ENCODE data around the gene ROBO2.

Gene ROBO2

GRCh38 chr3:77427528-77427927, 387.6 kb downstream of the ROBO2 start:
- TF ChIP-seq, protein P1, sequence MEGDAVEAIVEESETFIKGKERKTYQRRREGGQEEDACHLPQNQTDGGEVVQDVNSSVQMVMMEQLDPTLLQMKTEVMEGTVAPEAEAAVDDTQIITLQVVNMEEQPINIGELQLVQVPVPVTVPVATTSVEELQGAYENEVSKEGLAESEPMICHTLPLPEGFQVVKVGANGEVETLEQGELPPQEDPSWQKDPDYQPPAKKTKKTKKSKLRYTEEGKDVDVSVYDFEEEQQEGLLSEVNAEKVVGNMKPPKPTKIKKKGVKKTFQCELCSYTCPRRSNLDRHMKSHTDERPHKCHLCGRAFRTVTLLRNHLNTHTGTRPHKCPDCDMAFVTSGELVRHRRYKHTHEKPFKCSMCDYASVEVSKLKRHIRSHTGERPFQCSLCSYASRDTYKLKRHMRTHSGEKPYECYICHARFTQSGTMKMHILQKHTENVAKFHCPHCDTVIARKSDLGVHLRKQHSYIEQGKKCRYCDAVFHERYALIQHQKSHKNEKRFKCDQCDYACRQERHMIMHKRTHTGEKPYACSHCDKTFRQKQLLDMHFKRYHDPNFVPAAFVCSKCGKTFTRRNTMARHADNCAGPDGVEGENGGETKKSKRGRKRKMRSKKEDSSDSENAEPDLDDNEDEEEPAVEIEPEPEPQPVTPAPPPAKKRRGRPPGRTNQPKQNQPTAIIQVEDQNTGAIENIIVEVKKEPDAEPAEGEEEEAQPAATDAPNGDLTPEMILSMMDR (IDR thresholded peaks at IDR 0.05) = no peak
- TF ChIP-seq ZFX (IDR thresholded peaks at IDR 0.05; ENCODE audit: borderline replicate concordance) = no peak
- H3K27ac ChIP-seq = no peak overlapping the region

- TF ChIP-seq, protein P1 (IDR thresholded peaks at IDR 0.05) = no peak
- no peak for TF ChIP-seq ZFX (IDR thresholded peaks at IDR 0.05; ENCODE audit: borderline replicate concordance)
- H3K27ac ChIP-seq = no peak overlapping the region
Measured at GRCh38 chr3:77436908-77437307, 397.0 kb downstream of the ROBO2 start.

DNA sequence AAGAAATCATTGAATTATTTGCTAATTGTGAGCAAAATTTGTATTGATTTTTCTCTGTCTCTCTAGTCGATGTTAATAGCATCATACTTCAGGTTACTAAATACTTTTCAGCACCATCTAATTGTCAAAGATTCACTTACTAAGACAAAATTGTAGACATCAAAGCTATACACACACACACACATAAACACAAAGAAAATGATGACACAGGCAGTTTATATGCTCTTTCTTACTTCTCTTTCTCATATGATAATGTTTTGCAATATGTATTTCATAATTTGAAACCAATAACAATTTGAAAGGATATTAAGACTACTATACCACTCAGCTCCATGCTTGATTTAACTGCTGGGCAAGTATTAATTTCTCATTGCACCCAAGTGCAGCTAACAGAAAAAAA, 406.2 kb downstream of the ROBO2 start:
- no peak overlapping the region for H3K27ac ChIP-seq
- no peak for TF ChIP-seq ZFX (IDR thresholded peaks at IDR 0.05; ENCODE audit: borderline replicate concordance)
- TF ChIP-seq, protein P1 (IDR thresholded peaks at IDR 0.05) = no peak

DNA sequence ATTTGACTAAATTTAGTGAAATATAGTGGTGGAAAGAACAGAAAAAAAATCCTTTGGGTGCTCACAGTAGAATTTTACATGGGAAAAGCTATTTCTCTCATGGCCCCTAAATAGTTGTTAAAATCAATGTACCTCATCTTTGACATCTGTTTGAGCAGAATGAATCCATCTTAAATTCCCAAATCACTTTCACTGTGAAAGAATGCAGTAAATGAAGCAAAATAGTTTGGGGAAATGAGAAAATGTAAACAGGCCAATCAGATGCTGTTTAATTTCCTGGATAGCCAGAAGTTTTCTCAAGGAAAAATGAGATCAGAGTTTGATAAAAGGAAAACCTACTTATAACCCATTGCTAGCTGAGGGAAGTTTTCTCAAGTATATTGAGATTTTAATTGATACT, 406.9 kb downstream of the ROBO2 start:
- TF ChIP-seq, protein P1 (IDR thresholded peaks at IDR 0.05) = no peak
- no peak for TF ChIP-seq ZFX (IDR thresholded peaks at IDR 0.05; ENCODE audit: borderline replicate concordance)

DNA sequence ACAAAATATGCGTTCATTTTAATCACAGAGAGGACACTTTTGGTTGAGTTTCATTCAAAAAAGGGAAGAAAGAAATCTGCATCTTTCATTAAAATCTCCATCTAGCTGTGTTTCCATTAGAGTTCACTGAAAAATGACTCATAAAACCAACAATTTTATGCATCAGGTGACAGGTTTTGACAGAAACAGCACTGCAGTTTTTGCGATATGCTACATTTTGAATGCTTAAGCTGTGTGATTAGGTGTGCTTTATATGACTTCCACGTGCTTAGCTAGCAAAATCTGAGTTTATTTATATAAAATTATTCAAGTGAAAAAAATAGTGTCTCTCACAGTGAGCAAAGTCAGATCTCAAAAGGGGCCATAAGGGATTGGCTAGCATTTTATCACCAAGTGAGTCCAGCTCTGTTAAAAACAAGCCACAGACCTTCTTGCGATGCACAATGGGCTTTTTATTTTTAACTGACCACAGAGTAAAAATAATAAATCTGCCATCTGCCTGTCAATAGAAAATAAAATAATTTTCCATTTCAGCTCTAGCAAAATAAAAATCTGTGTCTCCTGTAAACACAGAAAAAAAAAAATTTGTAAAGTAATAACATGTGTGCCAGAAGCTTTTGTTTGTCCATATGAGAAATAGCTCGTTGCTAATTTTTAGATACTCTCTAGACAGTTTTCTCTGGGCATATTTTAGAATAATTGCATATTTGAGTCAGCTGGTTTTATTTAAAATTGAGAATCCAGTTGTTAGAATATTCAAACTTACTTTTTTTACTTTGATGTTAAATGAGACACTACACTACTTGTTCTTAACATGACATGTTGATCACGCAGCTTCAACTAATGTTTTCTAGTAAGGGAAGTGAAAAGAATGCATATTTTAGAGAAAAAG, 409.8 kb downstream of the ROBO2 start:
- H3K27ac ChIP-seq = no peak overlapping the region
- TF ChIP-seq, protein P1 (IDR thresholded peaks at IDR 0.05) = no peak
- TF ChIP-seq ZFX (IDR thresholded peaks at IDR 0.05; ENCODE audit: borderline replicate concordance) = no peak

More for the DNA sequence above, 406.9 kb downstream of the ROBO2 start:
- H3K27ac ChIP-seq = no peak overlapping the region

DNA sequence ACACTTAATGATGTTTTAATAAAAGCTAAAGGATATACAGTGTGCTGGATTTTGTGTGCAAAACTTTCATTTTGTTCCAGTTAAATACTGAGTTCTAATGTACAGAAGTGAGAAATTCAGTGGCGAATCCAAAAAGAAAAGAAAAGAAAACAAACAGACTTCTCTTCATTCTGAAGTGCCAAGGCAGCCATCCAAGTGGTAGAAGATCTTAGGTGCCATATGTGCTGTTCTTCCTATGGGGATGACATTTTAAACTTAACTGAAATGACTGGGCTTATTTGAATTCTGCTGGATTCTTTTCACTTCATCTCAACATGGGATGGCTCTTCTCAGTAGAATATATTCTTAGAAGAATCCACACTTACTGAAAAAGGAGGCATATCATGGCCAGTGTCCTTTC, 416.5 kb downstream of the ROBO2 start:
- no peak overlapping the region for H3K27ac ChIP-seq
- TF ChIP-seq ZFX (IDR thresholded peaks at IDR 0.05; ENCODE audit: borderline replicate concordance) = no peak
- TF ChIP-seq, protein P1 (IDR thresholded peaks at IDR 0.05) = no peak

DNA sequence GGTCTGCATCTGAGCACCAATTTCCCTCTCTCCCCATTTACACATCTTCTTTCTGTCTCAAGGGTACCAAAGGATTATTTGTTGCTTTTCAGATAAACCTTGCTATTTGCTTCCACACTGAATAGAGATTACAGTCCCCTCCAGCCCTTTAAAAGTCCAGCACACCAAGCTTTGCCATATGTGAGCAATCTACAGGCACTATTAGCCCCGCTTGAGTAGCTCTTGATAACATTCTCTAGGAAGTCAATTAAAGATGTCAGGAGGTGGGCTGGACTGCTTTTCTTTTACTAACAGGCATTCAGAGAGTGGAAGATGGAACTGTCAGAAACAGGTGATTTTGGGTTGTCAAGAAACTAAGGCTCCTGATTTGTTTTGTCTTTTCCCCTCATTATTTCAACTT, 417.0 kb downstream of the ROBO2 start:
- H3K27ac ChIP-seq = no peak overlapping the region
- TF ChIP-seq, protein P1 (IDR thresholded peaks at IDR 0.05) = no peak
- TF ChIP-seq ZFX (IDR thresholded peaks at IDR 0.05; ENCODE audit: borderline replicate concordance) = no peak

All from 22Rv1 (cell line).